HepG2 (cell line): ENCODE measurements around the gene BCKDHA. TPM values are rescaled to one million over a fixed set of nuclear protein-coding genes. Genes with fewer than 3 reads are reported as not detected.

Experiments
- FOXK2 ChIP-seq: fragments of 450-650 bp; IDR thresholded peaks from 2 replicates; pipeline ENCODE4 v1.6.1; 2016
- HDAC1 ChIP-seq: sonication (generic); formaldehyde crosslinking; IDR thresholded peaks from 2 replicates; pipeline ENCODE4 v1.5.1; 2020; ENCODE audit warnings: mild to moderate bottlenecking, missing genetic modification reagents
- IRX3 ChIP-seq: sonication (generic); formaldehyde crosslinking; IDR thresholded peaks from 2 replicates; pipeline ENCODE4 v1.8.1; 2023; ENCODE audit warnings: mild to moderate bottlenecking, low read depth, missing genetic modification reagents, borderline replicate concordance
- MTA1 ChIP-seq: sonication (generic); formaldehyde crosslinking; IDR thresholded peaks from 2 replicates; pipeline ENCODE4 v1.4.0; 2020; ENCODE audit warnings: missing genetic modification reagents, mild to moderate bottlenecking, borderline replicate concordance
- ZNF44 ChIP-seq: sonication (generic); formaldehyde crosslinking; IDR thresholded peaks from 2 replicates; pipeline ENCODE4 v1.5.1; 2020; ENCODE audit warnings: mild to moderate bottlenecking, missing genetic modification reagents
- polyA plus RNA-seq, 8 experiments: library from polyadenylated mRNA; depleted of rRNA in 3 of 8; stranded (reverse) in 7 of 8; unstranded in 1 of 8; fragments of >200 nt; fragmentation: Illumina TruSeq in 4 of 8; extraction: Trizol in 4 of 8; gene quantifications; 2 replicates each; pipeline versions ENCODE4 v1.2.1 to v1.2.3, GENCODE V29; 2011 to 2016; ENCODE audit warnings: low read depth in 4 of 8, missing spikeins in 1 of 8, mixed read lengths in 1 of 8; ENCODE audit not compliant: insufficient read depth in 1 of 8
- total RNA-seq, 5 experiments: library from RNA; depleted of rRNA; stranded (reverse); fragments of >200 nt; fragmentation: Illumina TruSeq; extraction: Trizol; gene quantifications; 2 replicates each; pipeline ENCODE4 v1.2.3, GENCODE V29; 2016; ENCODE audit warnings: low read depth in 1 of 5
- TF ChIP-seq, protein P1 (sequence below): IDR thresholded peaks from 2 replicates; pipeline ENCODE4 v1.6.1; 2016
- TF ChIP-seq, protein P2 (sequence below): sonication (generic); formaldehyde crosslinking; conservative IDR thresholded peaks from 2 replicates; pipeline ENCODE4 v1.8.0; 2022; ENCODE audit warnings: mild to moderate bottlenecking, moderate library complexity, missing genetic modification reagents
- TF ChIP-seq, protein P3 (sequence below): sonication (generic); formaldehyde crosslinking; IDR thresholded peaks from 2 replicates; pipeline ENCODE4 v1.4.0; 2020; ENCODE audit warnings: missing genetic modification reagents
- TF ChIP-seq, protein P4 (sequence below): sonication (generic); formaldehyde crosslinking; IDR thresholded peaks from 2 replicates; pipeline ENCODE4 v1.8.0; 2022; ENCODE audit warnings: mild to moderate bottlenecking, missing genetic modification reagents, moderate library complexity

The BCKDHA gene
- total and polyA plus RNA-seq, 2 of the 13 experiments (the other 11 are each of a cell fraction or from before 2014, with no cell fraction given) = 11.8 to 31.5 TPM

DNA sequence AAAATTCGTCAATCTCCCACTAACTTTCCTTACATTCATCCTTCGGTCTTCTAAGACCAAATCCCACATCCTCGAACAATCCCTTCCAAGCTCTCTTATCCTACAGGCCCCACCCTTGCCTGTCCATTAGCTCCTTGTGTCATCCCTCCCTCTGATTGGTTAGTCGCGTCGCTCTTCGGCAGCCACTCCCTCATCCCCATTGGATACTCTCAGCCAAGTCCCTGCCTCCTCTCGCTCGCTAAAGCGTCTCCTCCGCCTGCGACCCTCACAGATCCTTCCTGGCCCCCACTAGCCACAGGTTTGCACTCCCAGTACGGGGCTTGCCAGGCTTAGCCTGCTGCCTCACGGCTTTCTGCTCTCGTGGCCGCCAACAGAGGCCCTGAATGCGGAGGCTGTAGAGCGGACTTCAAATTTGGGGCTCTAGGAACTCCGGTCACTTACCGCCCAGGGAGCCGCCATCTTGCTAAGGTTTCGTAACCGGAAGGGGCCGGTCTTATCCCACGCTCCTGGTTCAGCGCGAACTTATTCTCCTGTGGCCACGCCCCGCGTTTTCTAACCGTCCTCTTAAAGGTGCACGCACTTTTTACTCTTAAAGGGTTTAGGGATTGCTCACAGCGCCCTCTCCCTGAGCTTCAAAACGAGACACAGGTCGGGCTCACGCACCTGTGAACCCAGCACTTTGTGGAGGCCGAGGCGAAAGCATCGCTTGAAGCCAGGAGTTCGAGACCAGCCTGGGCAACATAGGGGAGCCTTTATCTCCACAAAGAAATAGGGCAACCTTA is 42.0 kb downstream of the BCKDHA start, which contains the start of gene DMAC2 (continued):
- TF ChIP-seq, protein P1, sequence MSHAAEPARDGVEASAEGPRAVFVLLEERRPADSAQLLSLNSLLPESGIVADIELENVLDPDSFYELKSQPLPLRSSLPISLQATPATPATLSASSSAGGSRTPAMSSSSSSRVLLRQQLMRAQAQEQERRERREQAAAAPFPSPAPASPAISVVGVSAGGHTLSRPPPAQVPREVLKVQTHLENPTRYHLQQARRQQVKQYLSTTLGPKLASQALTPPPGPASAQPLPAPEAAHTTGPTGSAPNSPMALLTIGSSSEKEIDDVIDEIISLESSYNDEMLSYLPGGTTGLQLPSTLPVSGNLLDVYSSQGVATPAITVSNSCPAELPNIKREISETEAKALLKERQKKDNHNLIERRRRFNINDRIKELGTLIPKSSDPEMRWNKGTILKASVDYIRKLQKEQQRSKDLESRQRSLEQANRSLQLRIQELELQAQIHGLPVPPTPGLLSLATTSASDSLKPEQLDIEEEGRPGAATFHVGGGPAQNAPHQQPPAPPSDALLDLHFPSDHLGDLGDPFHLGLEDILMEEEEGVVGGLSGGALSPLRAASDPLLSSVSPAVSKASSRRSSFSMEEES (CRISPR knock-in tag) = 0 out of 2 replicates have a peak, but pooled peaks have one; percentile 50
- TF ChIP-seq ZNF44 (CRISPR knock-in tag) = peak; percentile 89
- TF ChIP-seq, protein P2, sequence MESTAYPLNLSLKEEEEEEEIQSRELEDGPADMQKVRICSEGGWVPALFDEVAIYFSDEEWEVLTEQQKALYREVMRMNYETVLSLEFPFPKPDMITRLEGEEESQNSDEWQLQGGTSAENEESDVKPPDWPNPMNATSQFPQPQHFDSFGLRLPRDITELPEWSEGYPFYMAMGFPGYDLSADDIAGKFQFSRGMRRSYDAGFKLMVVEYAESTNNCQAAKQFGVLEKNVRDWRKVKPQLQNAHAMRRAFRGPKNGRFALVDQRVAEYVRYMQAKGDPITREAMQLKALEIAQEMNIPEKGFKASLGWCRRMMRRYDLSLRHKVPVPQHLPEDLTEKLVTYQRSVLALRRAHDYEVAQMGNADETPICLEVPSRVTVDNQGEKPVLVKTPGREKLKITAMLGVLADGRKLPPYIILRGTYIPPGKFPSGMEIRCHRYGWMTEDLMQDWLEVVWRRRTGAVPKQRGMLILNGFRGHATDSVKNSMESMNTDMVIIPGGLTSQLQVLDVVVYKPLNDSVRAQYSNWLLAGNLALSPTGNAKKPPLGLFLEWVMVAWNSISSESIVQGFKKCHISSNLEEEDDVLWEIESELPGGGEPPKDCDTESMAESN (CRISPR knock-in tag) = peak; percentile 73
- TF ChIP-seq HDAC1 (CRISPR knock-in tag) = peak; percentile 82
- 0 out of 2 replicates have a peak, but pooled peaks have one; percentile 35 for TF ChIP-seq MTA1 (CRISPR knock-in tag)
- no peak for TF ChIP-seq FOXK2
- TF ChIP-seq, protein P3, sequence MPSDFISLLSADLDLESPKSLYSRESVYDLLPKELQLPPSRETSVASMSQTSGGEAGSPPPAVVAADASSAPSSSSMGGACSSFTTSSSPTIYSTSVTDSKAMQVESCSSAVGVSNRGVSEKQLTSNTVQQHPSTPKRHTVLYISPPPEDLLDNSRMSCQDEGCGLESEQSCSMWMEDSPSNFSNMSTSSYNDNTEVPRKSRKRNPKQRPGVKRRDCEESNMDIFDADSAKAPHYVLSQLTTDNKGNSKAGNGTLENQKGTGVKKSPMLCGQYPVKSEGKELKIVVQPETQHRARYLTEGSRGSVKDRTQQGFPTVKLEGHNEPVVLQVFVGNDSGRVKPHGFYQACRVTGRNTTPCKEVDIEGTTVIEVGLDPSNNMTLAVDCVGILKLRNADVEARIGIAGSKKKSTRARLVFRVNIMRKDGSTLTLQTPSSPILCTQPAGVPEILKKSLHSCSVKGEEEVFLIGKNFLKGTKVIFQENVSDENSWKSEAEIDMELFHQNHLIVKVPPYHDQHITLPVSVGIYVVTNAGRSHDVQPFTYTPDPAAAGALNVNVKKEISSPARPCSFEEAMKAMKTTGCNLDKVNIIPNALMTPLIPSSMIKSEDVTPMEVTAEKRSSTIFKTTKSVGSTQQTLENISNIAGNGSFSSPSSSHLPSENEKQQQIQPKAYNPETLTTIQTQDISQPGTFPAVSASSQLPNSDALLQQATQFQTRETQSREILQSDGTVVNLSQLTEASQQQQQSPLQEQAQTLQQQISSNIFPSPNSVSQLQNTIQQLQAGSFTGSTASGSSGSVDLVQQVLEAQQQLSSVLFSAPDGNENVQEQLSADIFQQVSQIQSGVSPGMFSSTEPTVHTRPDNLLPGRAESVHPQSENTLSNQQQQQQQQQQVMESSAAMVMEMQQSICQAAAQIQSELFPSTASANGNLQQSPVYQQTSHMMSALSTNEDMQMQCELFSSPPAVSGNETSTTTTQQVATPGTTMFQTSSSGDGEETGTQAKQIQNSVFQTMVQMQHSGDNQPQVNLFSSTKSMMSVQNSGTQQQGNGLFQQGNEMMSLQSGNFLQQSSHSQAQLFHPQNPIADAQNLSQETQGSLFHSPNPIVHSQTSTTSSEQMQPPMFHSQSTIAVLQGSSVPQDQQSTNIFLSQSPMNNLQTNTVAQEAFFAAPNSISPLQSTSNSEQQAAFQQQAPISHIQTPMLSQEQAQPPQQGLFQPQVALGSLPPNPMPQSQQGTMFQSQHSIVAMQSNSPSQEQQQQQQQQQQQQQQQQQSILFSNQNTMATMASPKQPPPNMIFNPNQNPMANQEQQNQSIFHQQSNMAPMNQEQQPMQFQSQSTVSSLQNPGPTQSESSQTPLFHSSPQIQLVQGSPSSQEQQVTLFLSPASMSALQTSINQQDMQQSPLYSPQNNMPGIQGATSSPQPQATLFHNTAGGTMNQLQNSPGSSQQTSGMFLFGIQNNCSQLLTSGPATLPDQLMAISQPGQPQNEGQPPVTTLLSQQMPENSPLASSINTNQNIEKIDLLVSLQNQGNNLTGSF (CRISPR knock-in tag) = peak; percentile 22; the same call in 1 of the 2 replicates
- TF ChIP-seq IRX3 (CRISPR knock-in tag) = peak; percentile 52; the same call in 1 of the 2 replicates
- TF ChIP-seq, protein P4, sequence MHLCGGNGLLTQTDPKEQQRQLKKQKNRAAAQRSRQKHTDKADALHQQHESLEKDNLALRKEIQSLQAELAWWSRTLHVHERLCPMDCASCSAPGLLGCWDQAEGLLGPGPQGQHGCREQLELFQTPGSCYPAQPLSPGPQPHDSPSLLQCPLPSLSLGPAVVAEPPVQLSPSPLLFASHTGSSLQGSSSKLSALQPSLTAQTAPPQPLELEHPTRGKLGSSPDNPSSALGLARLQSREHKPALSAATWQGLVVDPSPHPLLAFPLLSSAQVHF = no peak
- TF ChIP-seq, all 625 proteins: peak for 218
